ENCODE measurements around the gene SLPI.

SLPI gene

DNA sequence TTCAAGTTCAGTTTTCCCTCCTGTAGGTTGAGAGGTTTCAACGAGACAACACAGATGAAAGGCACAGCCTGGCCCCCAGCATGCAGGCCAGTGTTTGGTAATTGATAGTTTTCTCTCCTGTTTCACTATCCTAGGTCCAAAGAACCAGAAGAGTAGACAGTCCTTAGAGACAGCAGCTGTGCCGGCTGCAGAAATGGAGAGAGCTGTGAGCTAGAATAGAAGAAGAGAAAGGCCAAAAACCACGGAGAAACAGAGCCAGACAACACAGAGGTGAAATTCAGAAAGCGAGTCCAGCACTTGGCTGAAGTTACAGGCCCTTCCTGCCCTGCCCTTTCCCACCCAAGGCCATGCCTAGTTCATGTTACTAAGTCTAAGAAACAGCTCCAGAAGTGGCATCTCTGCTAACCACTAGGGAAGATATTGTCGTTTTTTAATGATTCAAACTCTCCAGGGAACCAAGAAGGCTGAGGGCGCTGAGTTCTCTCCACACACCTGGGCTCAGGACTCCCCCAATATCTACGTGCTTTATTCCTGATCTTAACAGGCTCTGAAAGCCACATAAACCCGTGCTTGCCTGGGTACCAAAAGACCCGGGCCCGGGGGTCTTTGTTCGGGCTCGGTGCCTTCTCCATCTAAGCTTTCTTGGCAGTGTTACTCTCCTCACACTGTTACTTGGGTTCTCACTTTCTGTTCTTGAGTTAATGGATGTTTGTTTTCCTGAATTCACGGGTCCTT, 35.7 kb upstream of the SLPI start:
- no peaks in the 10 kb centered on the region for H3K9me3 Mint-ChIP-seq
- no peaks in the 10 kb centered on the region for H3K36me3 Mint-ChIP-seq
- no peak overlapping the region for H3K4me3 Mint-ChIP-seq
- H3K27ac Mint-ChIP-seq, result no peak overlapping the region
- ATAC-seq (ENCODE audit: low read depth) (no peak), DNase-seq (ENCODE audit: low spot score in 2 of 2) (no peak)
- H3K27me3 Mint-ChIP-seq, result peaks cover 6% of the 10 kb centered on the region
- peaks cover 13% of the 10 kb centered on the region for H3K4me1 Mint-ChIP-seq

DNA sequence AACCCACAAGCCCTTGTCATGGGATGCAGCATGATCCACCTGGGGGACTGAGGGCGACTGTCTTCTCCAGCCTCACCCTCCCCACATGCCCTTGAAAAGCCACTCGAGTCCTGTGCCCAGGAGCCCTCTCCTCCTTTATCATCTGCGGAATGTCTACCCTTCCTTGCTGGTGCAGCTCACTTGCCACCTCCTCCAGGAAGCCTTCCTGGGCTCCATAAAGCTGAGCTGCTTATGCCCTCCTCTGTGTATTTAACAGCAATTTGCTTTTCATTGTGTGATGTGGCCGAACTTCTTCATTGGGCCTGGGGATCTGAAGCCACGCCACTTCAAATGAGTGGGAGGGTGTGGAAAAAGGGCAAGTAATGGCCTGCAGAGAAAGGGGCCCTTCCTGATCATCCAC, 34.5 kb upstream of the SLPI start:
- H3K9me3 Mint-ChIP-seq, result no peaks in the 10 kb centered on the region
- DNase-seq (ENCODE audit: low spot score in 2 of 2) (no peak), ATAC-seq (ENCODE audit: low read depth) (no peak)
- no peak overlapping the region for H3K4me3 Mint-ChIP-seq
- H3K36me3 Mint-ChIP-seq, result no peaks in the 10 kb centered on the region
- H3K4me1 Mint-ChIP-seq, result peaks cover 12% of the 10 kb centered on the region
- H3K27me3 Mint-ChIP-seq, result peaks cover 8% of the 10 kb centered on the region
- no peak overlapping the region for H3K27ac Mint-ChIP-seq

DNA sequence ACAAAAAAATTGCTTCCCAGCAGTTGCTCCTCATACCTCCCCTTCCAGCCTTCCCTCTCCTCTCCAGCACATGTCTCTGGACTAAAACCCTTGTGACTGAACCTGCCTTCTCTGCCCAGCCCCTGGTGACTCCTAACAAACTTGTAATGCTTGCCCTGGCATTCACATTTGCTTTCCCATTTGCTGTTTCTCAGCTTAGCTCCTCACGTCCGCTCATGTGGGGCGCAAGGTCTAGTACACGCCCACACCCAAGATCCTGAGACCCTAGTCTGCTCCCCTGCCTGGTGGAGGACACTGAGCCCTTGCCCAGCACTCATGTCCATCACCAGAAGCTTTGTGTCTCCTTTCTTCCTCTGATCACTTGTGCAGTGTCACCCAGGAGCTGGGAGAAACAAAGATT, 34.0 kb upstream of the SLPI start:
- peaks cover 9% of the 10 kb centered on the region for H3K4me1 Mint-ChIP-seq
- ATAC-seq (ENCODE audit: low read depth) (no peak), DNase-seq (ENCODE audit: low spot score in 2 of 2) (no peak)
- peaks cover 10% of the 10 kb centered on the region for H3K27me3 Mint-ChIP-seq
- no peak overlapping the region for H3K4me3 Mint-ChIP-seq
- H3K27ac Mint-ChIP-seq, result no peak overlapping the region
- H3K9me3 Mint-ChIP-seq, result no peaks in the 10 kb centered on the region
- H3K36me3 Mint-ChIP-seq, result no peaks in the 10 kb centered on the region

DNA sequence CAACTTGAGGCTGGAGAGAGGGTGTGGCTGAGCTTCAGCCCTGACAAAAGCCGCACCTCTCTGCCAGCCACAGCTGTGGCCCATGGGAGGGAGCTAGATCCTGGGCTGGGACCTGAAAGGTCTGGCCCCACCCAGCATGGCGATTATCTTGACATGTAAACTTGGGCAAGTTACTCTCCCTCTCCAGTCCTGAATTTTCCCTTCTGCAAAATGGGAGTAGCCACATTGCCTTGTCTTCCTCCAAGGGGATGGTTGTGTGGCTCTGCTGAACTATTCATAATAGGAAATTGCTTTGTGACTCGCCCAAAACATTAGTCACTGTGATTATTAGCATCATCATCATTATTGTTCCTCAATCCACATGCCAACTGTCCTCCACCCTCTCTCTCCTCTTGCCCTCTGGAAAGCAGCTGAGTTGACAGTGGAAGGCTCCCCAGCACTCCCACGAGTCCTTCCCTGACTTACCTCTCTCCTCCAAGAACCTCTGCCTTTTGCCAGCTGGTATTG, 29.2 kb upstream of the SLPI start:
- no peak for DNase-seq (ENCODE audit: low spot score in 2 of 2)

DNA sequence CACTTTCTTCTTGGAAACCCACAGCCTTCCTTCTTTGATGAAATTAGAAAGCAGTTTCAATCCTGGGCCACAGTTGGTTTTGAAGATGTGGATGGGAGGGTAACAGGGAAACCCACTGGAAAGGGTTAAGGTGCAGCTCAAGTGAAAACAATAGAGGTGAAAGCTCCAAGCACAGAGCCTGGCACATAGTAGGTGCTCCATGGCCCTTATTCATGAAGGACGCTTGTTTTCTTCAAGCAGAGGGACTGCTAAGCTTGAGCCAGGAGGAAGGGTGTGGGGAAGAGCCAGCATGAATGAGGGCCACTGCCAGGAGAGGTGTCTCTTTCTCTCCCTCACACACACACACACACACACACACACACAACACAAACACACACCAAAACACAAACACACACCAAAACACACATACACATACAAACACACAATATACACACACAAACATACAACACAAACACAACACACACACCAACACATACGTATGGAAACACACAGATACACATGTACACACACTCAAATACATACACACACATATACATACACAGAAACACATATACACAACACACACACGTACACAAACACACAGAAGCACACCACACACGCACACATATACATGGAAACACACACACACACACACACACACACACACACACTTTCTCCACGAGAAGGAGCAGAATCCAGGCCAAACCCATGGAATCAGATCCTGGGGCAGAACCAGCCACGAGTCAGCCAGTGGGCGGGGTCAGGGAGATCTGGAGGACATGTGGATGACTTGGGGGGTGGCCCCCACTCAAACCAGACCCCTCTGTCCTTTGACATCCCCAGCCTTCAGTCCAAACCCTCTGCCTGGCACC, 28.6 kb upstream of the SLPI start:
- no peak overlapping the region for H3K27ac Mint-ChIP-seq
- ATAC-seq (ENCODE audit: low read depth), result no peak
- peaks cover 2% of the 10 kb centered on the region for H3K9me3 Mint-ChIP-seq
- no peak for DNase-seq (ENCODE audit: low spot score in 2 of 2)
- H3K4me1 Mint-ChIP-seq, result peaks cover 3% of the 10 kb centered on the region
- H3K36me3 Mint-ChIP-seq, result no peaks in the 10 kb centered on the region
- no peak overlapping the region for H3K4me3 Mint-ChIP-seq
- H3K27me3 Mint-ChIP-seq, result peaks cover 25% of the 10 kb centered on the region

More for the DNA sequence above, 29.2 kb upstream of the SLPI start:
- Mint-ChIP-seq H3K27ac (no peak overlapping the region), H3K27me3 (peaks cover 23% of the 10 kb centered on the region), H3K4me1 (peaks cover 3% of the 10 kb centered on the region), H3K4me3 (no peak overlapping the region), H3K9me3 (no peaks in the 10 kb centered on the region), H3K36me3 (no peaks in the 10 kb centered on the region)
- ATAC-seq (ENCODE audit: low read depth), result no peak

DNA sequence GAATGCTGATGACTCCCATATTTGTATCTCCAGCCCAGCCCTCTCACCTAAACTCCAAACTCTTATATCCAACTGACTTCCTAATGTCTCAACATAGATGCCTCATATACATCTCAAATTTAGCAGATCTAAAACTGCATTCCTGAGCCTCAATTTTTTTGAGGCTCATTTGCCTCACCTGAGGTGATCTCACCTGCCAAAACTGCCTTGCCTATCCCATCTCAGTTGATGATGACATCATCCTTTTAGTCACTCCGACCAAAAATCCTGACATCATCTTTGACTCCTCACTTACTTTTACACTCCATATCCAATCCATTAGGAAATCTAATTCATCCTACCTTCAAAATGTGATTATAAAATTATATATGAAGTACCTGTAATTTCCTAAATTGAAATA, 25.6 kb upstream of the SLPI start:
- Mint-ChIP-seq H3K4me3 (no peak overlapping the region), H3K9me3 (peaks cover 2% of the 10 kb centered on the region), H3K36me3 (no peaks in the 10 kb centered on the region), H3K27ac (no peak overlapping the region), H3K4me1 (peaks cover 3% of the 10 kb centered on the region), H3K27me3 (peaks cover 28% of the 10 kb centered on the region)
- no peak for DNase-seq (ENCODE audit: low spot score in 2 of 2)
- no peak for ATAC-seq (ENCODE audit: low read depth)

DNA sequence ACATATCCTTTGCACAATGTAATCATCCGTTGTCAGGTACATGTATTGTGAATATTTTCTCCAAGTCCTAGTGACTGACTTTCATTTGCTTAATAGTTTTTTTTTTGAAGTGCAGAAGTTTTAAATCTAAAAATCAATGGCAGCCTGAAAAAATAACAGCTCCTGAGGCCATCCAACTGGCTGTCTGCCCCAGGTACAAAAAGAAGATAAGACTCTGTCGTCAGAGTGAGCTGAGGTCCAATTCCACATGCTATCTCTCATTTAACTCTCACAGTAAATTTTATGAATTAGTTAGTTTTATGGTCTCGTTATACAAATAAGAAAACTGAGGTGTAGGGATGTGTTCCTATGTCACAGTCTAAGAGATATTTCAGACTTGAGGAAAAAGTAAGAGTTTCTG, 21.0 kb upstream of the SLPI start:
- Mint-ChIP-seq H3K4me3 (no peak overlapping the region), H3K27ac (no peak overlapping the region), H3K4me1 (no peaks in the 10 kb centered on the region), H3K36me3 (no peaks in the 10 kb centered on the region), H3K27me3 (peaks cover 26% of the 10 kb centered on the region), H3K9me3 (peaks cover 2% of the 10 kb centered on the region)
- DNase-seq (ENCODE audit: low spot score in 2 of 2), result no peak
- ATAC-seq (ENCODE audit: low read depth), result no peak

DNA sequence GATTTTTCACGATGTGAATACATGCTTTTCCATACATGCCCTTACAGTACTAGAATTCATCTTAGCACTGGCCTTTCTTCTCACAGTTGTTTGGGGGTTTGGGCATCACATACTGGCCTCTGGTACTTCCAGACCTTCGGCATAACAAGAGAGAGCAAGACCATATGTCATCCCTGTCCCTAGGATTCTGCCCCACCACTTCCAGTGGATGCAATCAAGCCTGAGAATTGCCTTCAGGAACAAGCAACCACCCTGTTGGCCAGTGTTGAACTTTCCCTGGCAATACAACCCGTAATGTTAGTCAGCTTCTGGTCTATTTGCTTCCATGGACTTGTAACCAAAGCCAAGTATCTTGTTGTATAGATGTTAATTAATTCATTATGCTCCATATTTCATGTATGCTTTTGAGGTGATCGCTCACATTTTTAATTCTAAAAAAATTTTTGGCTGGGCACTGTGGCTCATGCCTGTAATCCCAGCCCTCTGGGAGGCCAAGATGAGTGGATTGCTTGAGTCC, 15.4 kb upstream of the SLPI start:
- Mint-ChIP-seq H3K9me3 (no peaks in the 10 kb centered on the region), H3K36me3 (no peaks in the 10 kb centered on the region), H3K4me1 (no peaks in the 10 kb centered on the region), H3K27me3 (peaks cover 12% of the 10 kb centered on the region), H3K4me3 (no peak overlapping the region), H3K27ac (no peak overlapping the region)
- no peak for ATAC-seq (ENCODE audit: low read depth)
- DNase-seq (ENCODE audit: low spot score in 2 of 2), result no peak

DNA sequence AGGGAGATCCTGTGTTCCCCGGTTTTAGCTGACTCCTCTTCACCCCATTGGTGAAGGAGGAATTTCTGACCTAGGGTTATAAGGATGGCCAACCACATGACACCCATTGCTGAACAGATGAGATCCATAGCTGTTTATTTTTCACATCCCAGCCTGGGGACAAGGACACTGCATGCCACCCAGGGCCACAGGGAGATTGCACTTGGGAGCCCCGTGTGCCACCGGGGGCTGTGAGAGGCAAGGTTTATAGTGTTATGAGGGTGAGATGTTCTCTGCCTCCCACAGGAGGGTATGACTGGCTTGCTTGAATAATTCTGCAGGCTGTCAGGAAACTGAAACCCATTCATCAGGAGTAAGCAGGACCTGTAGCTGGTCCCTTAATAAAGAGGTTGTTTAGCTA, 14.7 kb upstream of the SLPI start:
- no peak for DNase-seq (ENCODE audit: low spot score in 2 of 2)
- peaks cover 12% of the 10 kb centered on the region for H3K27me3 Mint-ChIP-seq
- H3K4me3 Mint-ChIP-seq, result no peak overlapping the region
- H3K36me3 Mint-ChIP-seq, result no peaks in the 10 kb centered on the region
- H3K4me1 Mint-ChIP-seq, result no peaks in the 10 kb centered on the region
- ATAC-seq (ENCODE audit: low read depth), result no peak
- H3K27ac Mint-ChIP-seq, result no peak overlapping the region
- H3K9me3 Mint-ChIP-seq, result no peaks in the 10 kb centered on the region

DNA sequence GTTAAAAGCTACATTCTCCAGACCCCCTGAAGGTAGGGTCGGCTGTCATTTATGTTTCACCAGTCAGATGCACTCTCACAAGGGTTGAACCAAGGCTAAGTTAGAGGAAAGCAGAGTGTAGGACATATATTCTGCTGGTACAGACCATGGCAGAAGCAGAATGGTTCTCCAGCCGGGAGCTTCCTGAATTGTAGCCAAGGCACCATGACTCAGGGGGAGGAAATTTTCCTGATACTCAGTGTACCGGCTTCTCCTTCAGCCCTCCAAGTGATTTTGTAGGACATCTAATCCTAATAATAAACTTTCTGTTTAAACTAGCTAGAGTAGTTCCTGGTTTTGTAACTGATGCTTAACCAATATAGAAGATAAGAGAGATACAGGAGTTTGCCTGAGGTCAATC, 14.2 kb upstream of the SLPI start:
- Mint-ChIP-seq H3K9me3 (no peaks in the 10 kb centered on the region), H3K4me1 (no peaks in the 10 kb centered on the region), H3K36me3 (no peaks in the 10 kb centered on the region), H3K4me3 (no peak overlapping the region), H3K27me3 (peaks cover 11% of the 10 kb centered on the region), H3K27ac (no peak overlapping the region)
- DNase-seq (ENCODE audit: low spot score in 2 of 2), result no peak
- no peak for ATAC-seq (ENCODE audit: low read depth)

DNA sequence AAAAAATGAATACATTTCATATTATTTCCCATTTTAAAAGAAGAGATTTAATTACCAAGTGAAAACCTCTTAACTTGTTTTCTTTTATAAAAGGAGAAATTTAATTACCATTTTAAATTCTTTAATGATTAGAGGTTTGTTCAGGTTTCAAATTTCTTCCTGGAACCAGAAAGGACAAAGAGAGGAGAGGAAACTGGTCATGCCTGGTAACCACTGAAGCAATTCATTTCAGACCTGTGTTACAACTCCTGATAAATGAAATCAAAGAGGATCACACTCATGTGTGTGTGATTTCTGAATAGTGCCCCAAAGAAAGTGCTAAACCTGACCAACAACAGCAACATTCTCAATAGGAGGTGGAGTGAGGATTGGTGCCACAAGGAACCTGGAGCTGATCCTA, 12.6 kb upstream of the SLPI start:
- no peak for ATAC-seq (ENCODE audit: low read depth)
- no peak overlapping the region for H3K4me3 Mint-ChIP-seq
- peaks cover 10% of the 10 kb centered on the region for H3K27me3 Mint-ChIP-seq
- H3K4me1 Mint-ChIP-seq, result no peaks in the 10 kb centered on the region
- H3K36me3 Mint-ChIP-seq, result no peaks in the 10 kb centered on the region
- H3K9me3 Mint-ChIP-seq, result no peaks in the 10 kb centered on the region
- H3K27ac Mint-ChIP-seq, result no peak overlapping the region
- no peak for DNase-seq (ENCODE audit: low spot score in 2 of 2)

DNA sequence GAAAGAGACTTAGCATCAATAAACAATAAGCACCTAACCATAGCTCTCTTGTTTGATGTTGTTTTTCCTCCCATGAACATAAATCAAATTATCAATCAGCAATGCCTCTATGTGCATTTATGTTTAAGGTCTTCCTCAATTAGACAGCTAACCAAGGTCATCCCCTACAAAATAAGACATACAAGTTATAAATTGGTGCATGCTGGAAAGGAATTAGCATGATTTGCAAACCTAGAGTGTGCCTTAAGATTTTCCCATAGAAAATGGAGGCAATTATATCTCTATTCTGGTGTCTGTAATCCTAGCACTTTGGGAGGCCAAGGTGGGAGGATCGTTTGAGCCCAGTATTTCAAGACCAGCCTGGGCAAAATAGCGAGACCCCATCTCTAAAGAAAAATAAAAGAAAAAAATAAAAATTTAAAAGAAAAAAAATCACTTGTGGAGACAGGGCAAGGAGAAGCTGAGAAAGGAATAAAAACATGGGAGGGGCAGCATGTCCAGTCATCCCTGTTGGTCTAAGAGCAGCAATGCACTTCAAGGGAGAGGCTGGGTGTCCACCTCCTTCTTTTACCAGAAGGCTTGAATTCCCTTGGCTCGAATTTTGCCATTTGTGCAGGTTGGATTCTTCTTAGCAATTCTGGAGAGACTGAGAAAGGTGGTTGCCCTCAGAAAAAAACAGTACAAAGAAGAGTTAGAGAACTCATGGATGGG, 9.3 kb upstream of the SLPI start:
- no peak overlapping the region for H3K4me3 Mint-ChIP-seq
- H3K36me3 Mint-ChIP-seq, result no peaks in the 10 kb centered on the region
- ATAC-seq (ENCODE audit: low read depth), result no peak
- peaks cover 15% of the 10 kb centered on the region for H3K27me3 Mint-ChIP-seq
- H3K9me3 Mint-ChIP-seq, result no peaks in the 10 kb centered on the region
- H3K4me1 Mint-ChIP-seq, result no peaks in the 10 kb centered on the region
- H3K27ac Mint-ChIP-seq, result no peak overlapping the region
- no peak for DNase-seq (ENCODE audit: low spot score in 2 of 2)

DNA sequence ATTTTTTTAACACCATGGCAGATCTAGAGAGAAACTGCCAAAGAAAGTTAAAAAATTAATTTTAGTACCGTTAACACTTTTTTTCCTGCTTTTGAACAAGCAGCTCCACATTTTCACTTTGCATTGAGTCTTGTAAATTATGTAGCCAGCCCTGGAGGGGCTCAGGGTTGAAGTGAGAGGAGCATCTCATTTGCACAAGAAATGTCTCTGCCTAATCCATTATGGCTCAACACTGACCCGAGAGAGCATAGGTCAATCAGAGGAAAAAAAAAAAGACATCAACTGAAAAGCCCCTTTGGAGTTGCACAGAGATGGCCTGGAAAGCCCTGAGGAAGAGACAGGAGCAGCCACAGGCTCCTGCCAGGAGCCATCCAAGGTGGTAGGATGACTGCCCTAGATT, 4.3 kb upstream of the SLPI start:
- Mint-ChIP-seq H3K4me1 (no peaks in the 10 kb centered on the region), H3K9me3 (no peaks in the 10 kb centered on the region), H3K36me3 (no peaks in the 10 kb centered on the region), H3K27ac (no peak overlapping the region), H3K4me3 (no peak overlapping the region), H3K27me3 (peaks cover 16% of the 10 kb centered on the region)
- ATAC-seq (ENCODE audit: low read depth), result no peak
- DNase-seq (ENCODE audit: low spot score in 2 of 2), result no peak

DNA sequence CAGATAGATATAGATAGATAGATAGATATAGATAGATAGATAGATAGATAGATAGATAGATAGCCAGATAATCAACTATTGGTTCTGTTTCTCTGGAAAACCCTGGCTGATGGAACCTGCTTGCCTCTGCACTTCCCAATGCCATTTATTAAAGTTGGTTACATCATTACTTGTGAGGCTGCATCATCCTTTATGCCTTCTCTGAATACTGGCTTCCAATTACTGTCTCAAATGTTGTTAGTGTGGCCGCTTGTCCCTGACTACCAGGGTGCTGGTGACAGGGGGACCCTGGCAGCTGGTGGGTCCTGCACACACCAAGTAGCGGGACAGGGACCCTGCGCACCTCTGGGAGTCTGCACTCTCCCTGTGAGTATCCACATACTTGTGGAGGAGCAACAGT, 3.9 kb upstream of the SLPI start:
- Mint-ChIP-seq H3K27me3 (peaks cover 18% of the 10 kb centered on the region), H3K4me3 (no peak overlapping the region)

More for the DNA sequence above, 3.9 kb upstream of the SLPI start:
- no peaks in the 10 kb centered on the region for H3K9me3 Mint-ChIP-seq
- ATAC-seq (ENCODE audit: low read depth) (no peak), DNase-seq (ENCODE audit: low spot score in 2 of 2) (no peak)
- no peak overlapping the region for H3K27ac Mint-ChIP-seq
- H3K36me3 Mint-ChIP-seq, result no peaks in the 10 kb centered on the region
- H3K4me1 Mint-ChIP-seq, result no peaks in the 10 kb centered on the region
